ENCODE measurements around the gene ECHDC3.

- no peak for TF ChIP-seq CTCF (conservative IDR thresholded peaks at IDR 0.05)
- no peak for TF ChIP-seq ZFX (IDR thresholded peaks at IDR 0.05)
Observed at GRCh38 chr10:11804336-11804735, 62.2 kb downstream of the ECHDC3 start.
